Measurements from ENCODE around the gene FBXW10B.

The FBXW10B gene

GRCh38 chr17:15651583-15652110 is 32.1 kb upstream of the FBXW10B start (continued):
- TF ChIP-seq ZNF658 (tag by site-specific recombination; IDR thresholded peaks at IDR 0.05), result no peak
- no peak for TF ChIP-seq ZBTB48 (tag by site-specific recombination; IDR thresholded peaks at IDR 0.05)
- TF ChIP-seq ZNF549 (tag by site-specific recombination; IDR thresholded peaks at IDR 0.05), result 0 out of 2 replicates have a peak, but pooled peaks have one; percentile 65
- TF ChIP-seq AEBP2 (tag by site-specific recombination; IDR thresholded peaks at IDR 0.05; ENCODE audit: borderline replicate concordance), result no peak
- peak; percentile 72 for TF ChIP-seq PRDM10 (tag by site-specific recombination; IDR thresholded peaks at IDR 0.05)
- no peak for TF ChIP-seq GLI4 (tag by site-specific recombination; IDR thresholded peaks at IDR 0.05)
- no peak for TF ChIP-seq ZNF26 (tag by site-specific recombination; IDR thresholded peaks at IDR 0.05)
- TF ChIP-seq TRIM28 (IDR thresholded peaks at IDR 0.05; ENCODE audit: borderline replicate concordance, low read length), result peak; percentile 90
- no peak for TF ChIP-seq ZNF311 (tag by site-specific recombination; IDR thresholded peaks at IDR 0.05; ENCODE audit: borderline replicate concordance)
- TF ChIP-seq ZNF221 (tag by site-specific recombination; IDR thresholded peaks at IDR 0.05; ENCODE audit: borderline replicate concordance), result no peak
- TF ChIP-seq ZNF514 (tag by site-specific recombination; IDR thresholded peaks at IDR 0.05), result no peak
- TF ChIP-seq ZNF157 (tag by site-specific recombination; IDR thresholded peaks at IDR 0.05), result no peak
- TF ChIP-seq ZNF302 (tag by site-specific recombination; IDR thresholded peaks at IDR 0.05; ENCODE audit: low read depth), result no peak
- TF ChIP-seq ZNF624 (tag by site-specific recombination; IDR thresholded peaks at IDR 0.05), result no peak
- no peak for TF ChIP-seq ZNF768 (tag by site-specific recombination; IDR thresholded peaks at IDR 0.05)
- TF ChIP-seq ZNF777 (tag by site-specific recombination; IDR thresholded peaks at IDR 0.05; ENCODE audit: borderline replicate concordance), result no peak
- no peak for TF ChIP-seq REPIN1 (tag by site-specific recombination; IDR thresholded peaks at IDR 0.05; ENCODE audit: low read depth)
- no peak for TF ChIP-seq ZNF692 (tag by site-specific recombination; IDR thresholded peaks at IDR 0.05)
- TF ChIP-seq ZNF791 (tag by site-specific recombination; IDR thresholded peaks at IDR 0.05), result no peak
- TF ChIP-seq ZNF155 (tag by site-specific recombination; IDR thresholded peaks at IDR 0.05), result no peak
- TF ChIP-seq ZBTB7A (tag by site-specific recombination; IDR thresholded peaks at IDR 0.05; ENCODE audit: low read depth), result no peak
- no peak for TF ChIP-seq KLF10 (tag by site-specific recombination; IDR thresholded peaks at IDR 0.05)
- TF ChIP-seq ZNF473 (tag by site-specific recombination; IDR thresholded peaks at IDR 0.05), result no peak
- no peak for TF ChIP-seq KLF1 (tag by site-specific recombination; IDR thresholded peaks at IDR 0.05)

All from HEK293 (cell line).